Endodermal cell (in vitro differentiated cells): ENCODE data around the gene ARHGAP22. TPM values are rescaled to one million over a fixed set of nuclear protein-coding genes. Genes with fewer than 3 reads are reported as not detected.
A peak's percentile ranks its signal among the peaks of the same experiment; 100 is the strongest.

Source experiments
- DNase-seq: peaks from one replicate; pipeline ENCODE4 v3.0.0-alpha.2; 2017
- H3K27ac ChIP-seq: 2 replicates; pipeline ENCODE4 v1.5.1; 2013; ENCODE audit warnings: mild to moderate bottlenecking, low read depth, low read length, moderate library complexity
- H3K27me3 ChIP-seq: 2 replicates; pipeline ENCODE4 v1.6.1; 2013; ENCODE audit warnings: mild to moderate bottlenecking, low read length, moderate library complexity; ENCODE audit not compliant: insufficient read depth, control insufficient read depth, poor library complexity, severe bottlenecking
- H3K36me3 ChIP-seq: 2 replicates; pipeline ENCODE4 v1.7.0; 2013; ENCODE audit warnings: mild to moderate bottlenecking, low read length, moderate library complexity; ENCODE audit not compliant: control insufficient read depth, insufficient read depth
- H3K4me1 ChIP-seq: one replicate; pipeline ENCODE4 v1.7.0; 2013; ENCODE audit warnings: low read length; ENCODE audit not compliant: control insufficient read depth, insufficient read depth
- H3K4me3 ChIP-seq: 2 replicates; pipeline ENCODE4 v1.5.1; 2013; ENCODE audit warnings: mild to moderate bottlenecking, low read length, moderate library complexity
- H3K9ac ChIP-seq: 2 replicates; pipeline ENCODE4 v1.6.1; 2013; ENCODE audit warnings: mild to moderate bottlenecking, low read length, moderate library complexity; ENCODE audit not compliant: poor library complexity, severe bottlenecking; ENCODE audit errors: extremely low read depth
- H3K9me3 ChIP-seq: 2 replicates; pipeline ENCODE4 v1.6.1; 2013; ENCODE audit warnings: mild to moderate bottlenecking, low read length, moderate library complexity; ENCODE audit not compliant: control insufficient read depth
- H3K27ac Mint-ChIP-seq: 2 replicates; pipeline ENCODE4 v1.8.0; 2020; ENCODE audit warnings: mixed read lengths
- H3K27me3 Mint-ChIP-seq: 2 replicates; pipeline ENCODE4 v1.8.0; 2021; ENCODE audit warnings: mild to moderate bottlenecking, mixed read lengths; ENCODE audit not compliant: insufficient read depth
- H3K36me3 Mint-ChIP-seq: 2 replicates; pipeline ENCODE4 v1.8.0; 2020; ENCODE audit warnings: low read depth, mixed read lengths
- H3K4me1 Mint-ChIP-seq: 2 replicates; pipeline ENCODE4 v1.8.0; 2020; ENCODE audit warnings: mixed read lengths
- H3K4me3 Mint-ChIP-seq: 2 replicates; pipeline ENCODE4 v1.8.0; 2020; ENCODE audit warnings: mild to moderate bottlenecking, moderate library complexity, mixed read lengths
- H3K9me3 Mint-ChIP-seq: 2 replicates; pipeline ENCODE4 v1.8.0; 2020; ENCODE audit warnings: mild to moderate bottlenecking, mixed read lengths
- WGBS, 2 experiments: methylation state at CpG; one replicate each; pipeline versions ENCODE4 v1.1.5 to v1.1.7; 2013; ENCODE audit warnings: missing lambda C conversion rate in 2 of 2, mixed read lengths in 1 of 2; ENCODE audit not compliant: insufficient coverage in 1 of 2, insufficient read length in 1 of 2; 5-methylcytosine and 5-hydroxymethylcytosine counted together
- total RNA-seq, 2 donors: library from RNA; stranded (reverse); fragmentation: NEBNext Ultra II Directional in 1 of 2; extraction: Animal tissue kit (Norgen Biotek cat#: 25700) in 1 of 2; gene quantifications; 2 replicates in 1 of 2; 3 replicates in 1 of 2; pipeline ENCODE4 v1.2.1, GENCODE V29; 2021
- TF ChIP-seq, protein P1 (sequence below): fragments of 200-600 bp; sonication (generic); conservative IDR thresholded peaks from 2 replicates; pipeline ENCODE4 v1.5.0; 2021; ENCODE audit warnings: antibody characterized with exemption, mild to moderate bottlenecking

Gene ARHGAP22
- total RNA-seq, 2 donors from 2014 or later = 10.3 to 14.1 TPM

- Histone ChIP-seq H3K36me3 (no peaks in the 10 kb centered on the region), H3K27ac (no peak overlapping the region), H3K27me3 (no peaks in the 10 kb centered on the region), H3K9me3 (no peaks in the 10 kb centered on the region), H3K4me1 (peaks cover 5% of the 10 kb centered on the region), H3K4me3 (no peak overlapping the region), H3K9ac (no peak overlapping the region)
- H3K36me3 Mint-ChIP-seq = no peaks in the 10 kb centered on the region
- no peaks in the 10 kb centered on the region for H3K9me3 Mint-ChIP-seq
- TF ChIP-seq, protein P1, sequence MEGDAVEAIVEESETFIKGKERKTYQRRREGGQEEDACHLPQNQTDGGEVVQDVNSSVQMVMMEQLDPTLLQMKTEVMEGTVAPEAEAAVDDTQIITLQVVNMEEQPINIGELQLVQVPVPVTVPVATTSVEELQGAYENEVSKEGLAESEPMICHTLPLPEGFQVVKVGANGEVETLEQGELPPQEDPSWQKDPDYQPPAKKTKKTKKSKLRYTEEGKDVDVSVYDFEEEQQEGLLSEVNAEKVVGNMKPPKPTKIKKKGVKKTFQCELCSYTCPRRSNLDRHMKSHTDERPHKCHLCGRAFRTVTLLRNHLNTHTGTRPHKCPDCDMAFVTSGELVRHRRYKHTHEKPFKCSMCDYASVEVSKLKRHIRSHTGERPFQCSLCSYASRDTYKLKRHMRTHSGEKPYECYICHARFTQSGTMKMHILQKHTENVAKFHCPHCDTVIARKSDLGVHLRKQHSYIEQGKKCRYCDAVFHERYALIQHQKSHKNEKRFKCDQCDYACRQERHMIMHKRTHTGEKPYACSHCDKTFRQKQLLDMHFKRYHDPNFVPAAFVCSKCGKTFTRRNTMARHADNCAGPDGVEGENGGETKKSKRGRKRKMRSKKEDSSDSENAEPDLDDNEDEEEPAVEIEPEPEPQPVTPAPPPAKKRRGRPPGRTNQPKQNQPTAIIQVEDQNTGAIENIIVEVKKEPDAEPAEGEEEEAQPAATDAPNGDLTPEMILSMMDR = no peak
- H3K4me1 Mint-ChIP-seq = peaks cover 25% of the 10 kb centered on the region
- 92 to 100% methylated on average over 1 to 5 of the region's 5 CpGs for WGBS, 2 experiments
- H3K4me3 Mint-ChIP-seq = no peak overlapping the region
- peak; percentile 20 for DNase-seq
- H3K27me3 Mint-ChIP-seq = peaks cover 4% of the 10 kb centered on the region
- no peak overlapping the region for H3K27ac Mint-ChIP-seq
These were observed 126.4 kb downstream of the ARHGAP22 start for GRCh38 chr10:48478469-48478868.

DNA sequence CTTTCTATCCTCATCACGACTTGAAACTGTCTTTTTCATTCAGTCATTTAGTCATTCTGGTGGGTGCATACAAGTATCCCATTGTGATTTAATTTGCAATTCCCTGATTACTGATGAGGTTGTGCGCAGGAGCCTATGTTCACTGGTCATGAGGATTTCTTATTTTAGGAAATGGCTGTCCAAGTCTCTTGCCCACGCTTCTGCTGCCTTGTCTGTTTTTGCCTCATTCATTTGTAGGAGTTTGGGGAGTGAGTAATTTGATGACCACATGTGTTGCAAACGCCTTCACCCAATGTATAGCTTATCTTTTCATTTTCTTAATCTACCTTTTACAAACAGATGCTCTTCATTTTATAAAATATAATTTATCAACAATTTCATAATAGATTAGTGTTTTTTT, 127.3 kb downstream of the ARHGAP22 start:
- Histone ChIP-seq H3K9me3 (peaks cover 7% of the 10 kb centered on the region), H3K4me1 (peaks cover 5% of the 10 kb centered on the region), H3K27me3 (no peaks in the 10 kb centered on the region), H3K9ac (no peak overlapping the region), H3K36me3 (no peaks in the 10 kb centered on the region), H3K27ac (no peak overlapping the region), H3K4me3 (no peak overlapping the region)
- DNase-seq = no peak
- Mint-ChIP-seq H3K4me3 (no peak overlapping the region), H3K27ac (no peak overlapping the region), H3K4me1 (peaks cover 25% of the 10 kb centered on the region), H3K9me3 (peaks cover 7% of the 10 kb centered on the region), H3K27me3 (peaks cover 4% of the 10 kb centered on the region), H3K36me3 (no peaks in the 10 kb centered on the region)
- 90 to 92% methylated on average over 2 to 3 of the region's 4 CpGs for WGBS, 2 experiments
- TF ChIP-seq, protein P1 = no peak

DNA sequence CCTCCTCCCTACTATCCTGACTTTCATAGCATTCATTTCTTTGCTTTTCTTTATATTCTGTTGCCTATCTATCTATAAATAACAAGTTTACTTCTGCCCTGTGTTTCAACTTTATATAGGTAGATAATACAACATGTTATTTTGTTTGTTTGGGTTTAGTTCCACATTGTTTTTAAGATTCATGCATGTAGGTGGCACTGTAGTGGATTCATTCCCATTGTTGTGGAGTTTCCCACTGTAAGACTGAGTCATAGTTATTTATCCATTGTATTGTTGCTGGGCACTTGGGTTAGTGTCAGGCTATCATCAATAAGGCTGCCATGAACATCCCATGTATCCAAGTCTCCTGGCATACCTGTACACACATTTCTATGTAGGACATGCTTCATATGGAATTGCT, 127.7 kb downstream of the ARHGAP22 start:
- Histone ChIP-seq H3K9ac (no peak overlapping the region), H3K27me3 (no peaks in the 10 kb centered on the region), H3K27ac (no peak overlapping the region), H3K4me3 (no peak overlapping the region), H3K4me1 (peaks cover 5% of the 10 kb centered on the region), H3K9me3 (peaks cover 7% of the 10 kb centered on the region), H3K36me3 (no peaks in the 10 kb centered on the region)
- Mint-ChIP-seq H3K36me3 (no peaks in the 10 kb centered on the region), H3K4me3 (no peak overlapping the region), H3K27me3 (peaks cover 4% of the 10 kb centered on the region), H3K4me1 (peaks cover 25% of the 10 kb centered on the region), H3K27ac (no peak overlapping the region), H3K9me3 (peaks cover 9% of the 10 kb centered on the region)
- TF ChIP-seq, protein P1 = no peak
- DNase-seq = no peak
